Psoas muscle (tissue), 8 donors: Measurements from ENCODE around the gene CHAF1A. TPM values are rescaled to one million over a fixed set of nuclear protein-coding genes. Genes with fewer than 3 reads are reported as not detected.

Experiments used
- ATAC-seq, 4 donors: fragments of 200-7000 bp; cut with Tn5 transposase; one replicate each; pipeline ENCODE4 v1.9.1; 2020; ENCODE audit warnings: moderate library complexity in 3 of 4, mild to moderate bottlenecking in 2 of 4
- DNase-seq, 2 donors: peaks; one replicate each; pipeline ENCODE4 v3.0.0-alpha.2; 2020
- H3K27ac ChIP-seq: fragments of 200-600 bp; one replicate; pipeline ENCODE4 v1.8.0; 2022
- H3K27me3 ChIP-seq, 3 donors: fragments of 200-600 bp in 1 of 3; one replicate each; pipeline versions ENCODE4 v1.6.1 to v1.8.0; 2013 to 2022; ENCODE audit warnings: low read length in 2 of 3, mild to moderate bottlenecking in 2 of 3, moderate library complexity in 1 of 3; ENCODE audit not compliant: insufficient read depth in 3 of 3
- H3K36me3 ChIP-seq, 2 donors: fragments of 200-600 bp in 1 of 2; one replicate each; pipeline versions ENCODE4 v1.6.1 to v1.8.0; 2013 to 2022; ENCODE audit warnings: low read depth in 1 of 2, mild to moderate bottlenecking in 1 of 2, moderate library complexity in 1 of 2; ENCODE audit not compliant: insufficient read depth in 1 of 2
- H3K4me1 ChIP-seq: fragments of 200-600 bp; one replicate; pipeline ENCODE4 v1.8.0; 2022
- H3K4me3 ChIP-seq: fragments of 200-600 bp; one replicate; pipeline ENCODE4 v1.8.0; 2022; ENCODE audit warnings: mild to moderate bottlenecking
- H3K9me3 ChIP-seq: fragments of 200-600 bp; one replicate; pipeline ENCODE4 v1.8.0; 2022
- CTCF ChIP-seq: fragments of 200-600 bp; IDR thresholded peaks from one replicate; pipeline ENCODE4 v1.8.0; 2022; ENCODE audit warnings: antibody characterized with exemption
- WGBS, 3 donors: extraction: QIAGEN DNeasy Blood & Tissue Kit; methylation state at CpG; one replicate each; pipeline versions ENCODE4 v1.1.6 to v1.1.7; 2013; 5-methylcytosine and 5-hydroxymethylcytosine counted together
- intact Hi-C, 2 donors: fragments of 100-400 bp; cut with DNase I; formaldehyde crosslinking; loops; one replicate each; pipeline versions ENCODE4 v1.11.0 to v1.14.2; 2022
- polyA plus RNA-seq, 3 donors: library from polyadenylated mRNA; stranded (reverse); fragments of 200-250 nt; gene quantifications; one replicate each; pipeline ENCODE4 v1.2.3, GENCODE V29; 2013
- total RNA-seq, 4 donors: library from RNA; stranded (reverse); fragmentation: NEBNext Ultra II Directional in 2 of 4; extraction: Animal tissue kit (Norgen Biotek cat#: 25700) in 2 of 4; gene quantifications; one replicate each; pipeline versions ENCODE4 v1.2.1 to v1.2.4, GENCODE V29; 2021 to 2023
- donor health status: healthy with polysubstance abuse.
- donor health status: DM: no; HTN: no; CAD: no; lungs with moderate emphysema.
- donor health status: Bipolar disorder and iron deficiency.
- donor health status: healthy.
- donor health status: DM: yes; HTN: yes; CAD: no.
- donor health status: DM: no; HTN: no; CAD: no.
- donor health status: DM: no; HTN: no; CAD: no.
- donor health status: DM: yes; HTN: yes; CAD: no.

Gene CHAF1A
- total and polyA plus RNA-seq, 7 donors = 5.6 to 12.8 (median 7.5) TPM

- H3K27me3 ChIP-seq = no peaks in the 10 kb centered on the region
- DNase-seq (no peak), ATAC-seq (no peak)
- H3K4me1 ChIP-seq = no peaks in the 10 kb centered on the region
- no peak for TF ChIP-seq CTCF
- 91 to 93% (median 91%) methylated on average over 23 of the region's 23 CpGs for WGBS, 3 donors
- H3K4me3 ChIP-seq = no peak overlapping the region
- intact Hi-C loops = loop anchor here in 1 of 2 donors (5.0 kb wide), 1 partner anchor 228 kb away; the partner anchor contains the start of gene TNFAIP8L1
- no peak overlapping the region for H3K27ac ChIP-seq
- H3K36me3 ChIP-seq = peaks cover 0 to 30% of the 10 kb centered on the region in 2 donors
- H3K9me3 ChIP-seq = no peaks in the 10 kb centered on the region
These were observed 6.9 kb downstream of the CHAF1A start for GRCh38 chr19:4409123-4409933.

- no peaks in the 10 kb centered on the region for H3K27me3 ChIP-seq
- DNase-seq (no peak), ATAC-seq (no peak)
- no peaks in the 10 kb centered on the region for H3K9me3 ChIP-seq
- intact Hi-C loops = loop anchor here in 1 of 2 donors (10.0 kb wide), 1 partner anchor 139 kb away; the partner anchor contains the start of gene SHD
- no peak overlapping the region for H3K27ac ChIP-seq
- no peak overlapping the region for H3K4me3 ChIP-seq
- H3K4me1 ChIP-seq = peaks cover 10% of the 10 kb centered on the region
- peaks cover 0 to 31% of the 10 kb centered on the region in 2 donors for H3K36me3 ChIP-seq
- no peak for TF ChIP-seq CTCF
- 97 to 99% (median 98%) methylated on average over 3 of the region's 3 CpGs for WGBS, 3 donors
These were observed 11.1 kb downstream of the CHAF1A start for GRCh38 chr19:4413588-4413987.

- H3K4me1 ChIP-seq = peaks cover 10% of the 10 kb centered on the region
- no peak overlapping the region for H3K4me3 ChIP-seq
- DNase-seq (no peak), ATAC-seq (no peak)
- H3K27me3 ChIP-seq = no peaks in the 10 kb centered on the region
- H3K27ac ChIP-seq = no peak overlapping the region
- 93 to 96% (median 96%) methylated on average over 7 of the region's 7 CpGs for WGBS, 3 donors
- H3K36me3 ChIP-seq = peaks cover 0 to 27% of the 10 kb centered on the region in 2 donors
- no peaks in the 10 kb centered on the region for H3K9me3 ChIP-seq
- intact Hi-C loops = loop anchor here in 1 of 2 donors (10.0 kb wide), 1 partner anchor 139 kb away; the partner anchor contains the start of gene SHD
- TF ChIP-seq CTCF = no peak
These were observed 11.8 kb downstream of the CHAF1A start for GRCh38 chr19:4414144-4414799.

GRCh38 chr19:4414800-4415321 is 12.4 kb downstream of the CHAF1A start:
- intact Hi-C loops = loop anchor here in 1 of 2 donors (10.0 kb wide), 1 partner anchor 140 kb away; the partner anchor contains the start of gene SHD
- WGBS, 3 donors = 42 to 63% (median 48%) methylated on average over 9 of the region's 9 CpGs
- TF ChIP-seq CTCF = no peak
- Histone ChIP-seq H3K27ac (no peak overlapping the region), H3K9me3 (no peaks in the 10 kb centered on the region), H3K4me1 (peaks cover 10% of the 10 kb centered on the region), H3K36me3 (peaks cover 0 to 22% of the 10 kb centered on the region in 2 donors), H3K27me3 (no peaks in the 10 kb centered on the region), H3K4me3 (no peak overlapping the region)
- DNase-seq = no peak
- ATAC-seq = no peak
